Endodermal cell (in vitro differentiated cells): ENCODE results near the gene TBC1D23. TPM values are rescaled to one million over a fixed set of nuclear protein-coding genes. Genes with fewer than 3 reads are reported as not detected.

ENCODE experiments used
- DNase-seq: peaks from one replicate; pipeline ENCODE4 v3.0.0-alpha.2; 2017
- H3K27ac ChIP-seq: 2 replicates; pipeline ENCODE4 v1.5.1; 2013; ENCODE audit warnings: mild to moderate bottlenecking, low read depth, low read length, moderate library complexity
- H3K27me3 ChIP-seq: 2 replicates; pipeline ENCODE4 v1.6.1; 2013; ENCODE audit warnings: mild to moderate bottlenecking, low read length, moderate library complexity; ENCODE audit not compliant: insufficient read depth, control insufficient read depth, poor library complexity, severe bottlenecking
- H3K36me3 ChIP-seq: 2 replicates; pipeline ENCODE4 v1.7.0; 2013; ENCODE audit warnings: mild to moderate bottlenecking, low read length, moderate library complexity; ENCODE audit not compliant: control insufficient read depth, insufficient read depth
- H3K4me1 ChIP-seq: one replicate; pipeline ENCODE4 v1.7.0; 2013; ENCODE audit warnings: low read length; ENCODE audit not compliant: control insufficient read depth, insufficient read depth
- H3K4me3 ChIP-seq: 2 replicates; pipeline ENCODE4 v1.5.1; 2013; ENCODE audit warnings: mild to moderate bottlenecking, low read length, moderate library complexity
- H3K9ac ChIP-seq: 2 replicates; pipeline ENCODE4 v1.6.1; 2013; ENCODE audit warnings: mild to moderate bottlenecking, low read length, moderate library complexity; ENCODE audit not compliant: poor library complexity, severe bottlenecking; ENCODE audit errors: extremely low read depth
- H3K9me3 ChIP-seq: 2 replicates; pipeline ENCODE4 v1.6.1; 2013; ENCODE audit warnings: mild to moderate bottlenecking, low read length, moderate library complexity; ENCODE audit not compliant: control insufficient read depth
- H3K27ac Mint-ChIP-seq: 2 replicates; pipeline ENCODE4 v1.8.0; 2020; ENCODE audit warnings: mixed read lengths
- H3K27me3 Mint-ChIP-seq: 2 replicates; pipeline ENCODE4 v1.8.0; 2021; ENCODE audit warnings: mild to moderate bottlenecking, mixed read lengths; ENCODE audit not compliant: insufficient read depth
- H3K36me3 Mint-ChIP-seq: 2 replicates; pipeline ENCODE4 v1.8.0; 2020; ENCODE audit warnings: low read depth, mixed read lengths
- H3K4me1 Mint-ChIP-seq: 2 replicates; pipeline ENCODE4 v1.8.0; 2020; ENCODE audit warnings: mixed read lengths
- H3K4me3 Mint-ChIP-seq: 2 replicates; pipeline ENCODE4 v1.8.0; 2020; ENCODE audit warnings: mild to moderate bottlenecking, moderate library complexity, mixed read lengths
- H3K9me3 Mint-ChIP-seq: 2 replicates; pipeline ENCODE4 v1.8.0; 2020; ENCODE audit warnings: mild to moderate bottlenecking, mixed read lengths
- total RNA-seq, 2 donors: library from RNA; stranded (reverse); fragmentation: NEBNext Ultra II Directional in 1 of 2; extraction: Animal tissue kit (Norgen Biotek cat#: 25700) in 1 of 2; gene quantifications; 2 replicates in 1 of 2; 3 replicates in 1 of 2; pipeline ENCODE4 v1.2.1, GENCODE V29; 2021
- TF ChIP-seq, protein P1 (sequence below): fragments of 200-600 bp; sonication (generic); conservative IDR thresholded peaks from 2 replicates; pipeline ENCODE4 v1.5.0; 2021; ENCODE audit warnings: antibody characterized with exemption, mild to moderate bottlenecking

TBC1D23 gene
- total RNA-seq, 2 donors from 2014 or later = 30.9 to 32.0 TPM

DNA sequence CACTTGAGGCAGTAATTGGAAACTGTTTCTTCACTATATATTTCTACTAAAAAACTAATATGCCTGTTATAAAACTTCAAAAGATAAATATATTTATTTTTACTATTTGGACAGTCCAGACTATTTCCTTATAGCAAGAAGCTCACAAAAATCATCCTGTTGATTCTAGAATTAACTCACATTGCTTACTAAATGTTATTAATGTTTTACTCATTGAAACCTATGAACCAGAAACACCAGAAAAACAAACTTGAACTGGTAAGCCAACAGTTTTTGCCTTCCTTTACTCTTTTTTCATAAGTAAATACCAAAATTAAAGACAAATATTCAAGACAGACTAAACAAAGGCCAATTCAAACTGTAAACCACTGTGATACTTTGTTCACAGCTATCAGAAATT lies 113.7 kb downstream of the TBC1D23 start:
- no peak overlapping the region for H3K27ac Mint-ChIP-seq
- DNase-seq = no peak
- H3K27ac ChIP-seq = no peak overlapping the region
- no peaks in the 10 kb centered on the region for H3K27me3 Mint-ChIP-seq
- TF ChIP-seq, protein P1, sequence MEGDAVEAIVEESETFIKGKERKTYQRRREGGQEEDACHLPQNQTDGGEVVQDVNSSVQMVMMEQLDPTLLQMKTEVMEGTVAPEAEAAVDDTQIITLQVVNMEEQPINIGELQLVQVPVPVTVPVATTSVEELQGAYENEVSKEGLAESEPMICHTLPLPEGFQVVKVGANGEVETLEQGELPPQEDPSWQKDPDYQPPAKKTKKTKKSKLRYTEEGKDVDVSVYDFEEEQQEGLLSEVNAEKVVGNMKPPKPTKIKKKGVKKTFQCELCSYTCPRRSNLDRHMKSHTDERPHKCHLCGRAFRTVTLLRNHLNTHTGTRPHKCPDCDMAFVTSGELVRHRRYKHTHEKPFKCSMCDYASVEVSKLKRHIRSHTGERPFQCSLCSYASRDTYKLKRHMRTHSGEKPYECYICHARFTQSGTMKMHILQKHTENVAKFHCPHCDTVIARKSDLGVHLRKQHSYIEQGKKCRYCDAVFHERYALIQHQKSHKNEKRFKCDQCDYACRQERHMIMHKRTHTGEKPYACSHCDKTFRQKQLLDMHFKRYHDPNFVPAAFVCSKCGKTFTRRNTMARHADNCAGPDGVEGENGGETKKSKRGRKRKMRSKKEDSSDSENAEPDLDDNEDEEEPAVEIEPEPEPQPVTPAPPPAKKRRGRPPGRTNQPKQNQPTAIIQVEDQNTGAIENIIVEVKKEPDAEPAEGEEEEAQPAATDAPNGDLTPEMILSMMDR = no peak
- H3K36me3 ChIP-seq = peaks cover 85% of the 10 kb centered on the region
- H3K4me1 Mint-ChIP-seq = no peaks in the 10 kb centered on the region
- no peaks in the 10 kb centered on the region for H3K9me3 ChIP-seq
- H3K4me3 ChIP-seq = no peak overlapping the region
- H3K9ac ChIP-seq = no peak overlapping the region
- no peaks in the 10 kb centered on the region for H3K9me3 Mint-ChIP-seq
- H3K4me1 ChIP-seq = no peaks in the 10 kb centered on the region
- H3K4me3 Mint-ChIP-seq = no peak overlapping the region
- H3K27me3 ChIP-seq = no peaks in the 10 kb centered on the region
- H3K36me3 Mint-ChIP-seq = peaks cover 61% of the 10 kb centered on the region

Other genes with a start within 250 kb of the TBC1D23 start
- 1 to 10 TPM in 1 of 2 donors, under 1 TPM in 1; 0.84 to 2.5 TPM for gene FILIP1L, start 146.5 kb upstream of the TBC1D23 start, total RNA-seq
- 10 to 100 TPM; 35.5 to 48.1 TPM for gene NIT2, start 73.8 kb downstream of the TBC1D23 start, total RNA-seq
- gene TOMM70, start 140.1 kb downstream of the TBC1D23 start, total RNA-seq = 10 to 100 TPM; 36.0 to 43.6 TPM
- 1 to 10 TPM; 4.3 to 7.9 TPM for gene LNP1, start 140.5 kb downstream of the TBC1D23 start, total RNA-seq
- 1 to 10 TPM; 5.8 to 7.8 TPM for gene TMEM45A, start 231.6 kb downstream of the TBC1D23 start, total RNA-seq